Medulla oblongata (tissue), 1 donor: Measurements from ENCODE around the gene TNRC6A.
A peak's percentile ranks its signal among the peaks of the same experiment; 100 is the strongest.
"Not testable (repeated sequence)": the region's sequence is repeated elsewhere in the genome, so short reads cannot be mapped to it uniquely, and the experiment has no call there.

ENCODE experiments used
- DNase-seq: peaks from one replicate; pipeline ENCODE4 v3.0.0-alpha.2; 2015; ENCODE audit errors: extremely low spot score

TNRC6A gene

DNA sequence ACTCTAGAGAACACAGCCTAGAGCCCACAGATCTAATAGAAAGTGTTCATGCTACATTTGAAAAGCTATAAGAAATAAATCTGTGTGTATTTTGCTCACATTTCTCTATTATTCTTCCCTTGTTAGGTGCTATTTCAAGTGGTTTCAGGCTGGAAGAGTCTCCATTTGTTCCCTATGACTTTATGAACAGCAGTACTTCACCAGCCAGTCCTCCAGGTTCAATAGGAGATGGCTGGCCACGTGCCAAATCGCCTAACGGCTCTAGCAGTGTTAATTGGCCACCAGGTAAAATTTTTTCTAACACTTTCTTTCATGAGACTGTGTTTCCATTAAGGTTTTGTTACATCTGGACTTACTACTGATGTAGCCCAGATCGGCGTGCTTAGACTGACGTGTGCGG, 85.6 kb downstream of the TNRC6A start:
- DNase-seq: no peak

GRCh38 chr16:24816688-24817087, 87.2 kb downstream of the TNRC6A start:
- no peak for DNase-seq

GRCh38 chr16:24819462-24820040, 90.1 kb downstream of the TNRC6A start:
- no peak for DNase-seq

- DNase-seq: no peak
These were observed 91.1 kb downstream of the TNRC6A start for GRCh38 chr16:24820522-24820921.

GRCh38 chr16:24821129-24821528, 91.7 kb downstream of the TNRC6A start:
- peak; percentile 28 for DNase-seq

- DNase-seq: no peak
These were observed 93.1 kb downstream of the TNRC6A start for GRCh38 chr16:24822542-24822941.

DNA sequence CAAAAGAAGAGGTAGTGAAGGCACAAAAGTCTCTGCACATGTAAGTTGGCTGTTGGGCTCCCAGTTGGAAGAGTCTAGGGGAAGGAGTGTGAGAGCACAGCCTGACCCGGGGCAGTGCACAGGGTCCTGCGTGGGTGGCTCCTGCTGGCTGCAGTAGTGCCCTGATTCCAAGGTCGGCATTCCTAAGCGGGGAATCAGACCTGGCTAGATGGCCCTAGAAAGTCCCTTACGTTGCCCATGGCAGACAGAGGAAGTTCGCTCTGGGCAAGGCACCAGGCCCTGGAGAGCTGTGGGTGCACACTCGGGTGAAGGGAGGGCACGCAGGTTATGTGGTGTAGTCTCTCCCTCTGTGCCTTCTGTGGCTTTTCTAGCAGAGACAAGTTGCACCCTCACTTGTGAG, 93.5 kb downstream of the TNRC6A start:
- no peak for DNase-seq

DNA sequence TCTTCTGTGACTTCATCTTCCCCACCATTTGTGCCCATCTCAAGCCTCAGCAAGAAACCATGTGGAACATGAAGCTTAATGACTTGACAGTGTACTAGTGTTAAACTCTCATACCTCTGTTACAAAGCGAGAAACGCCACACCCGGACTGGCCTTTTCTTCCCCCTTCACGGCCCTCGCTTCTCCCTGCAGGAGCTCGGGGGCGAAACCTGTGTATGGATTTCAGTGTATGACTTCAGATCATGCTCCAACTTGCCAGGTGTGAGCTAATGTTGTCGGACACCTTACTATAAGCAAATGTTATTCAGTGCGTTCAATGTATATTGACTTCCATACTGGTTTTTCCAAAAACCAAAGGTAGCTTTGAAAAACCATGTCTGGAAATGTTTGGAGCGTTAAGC, 96.2 kb downstream of the TNRC6A start:
- DNase-seq: no peak

- DNase-seq: no peak
These were observed 96.7 kb downstream of the TNRC6A start for GRCh38 chr16:24826096-24826690.

DNA sequence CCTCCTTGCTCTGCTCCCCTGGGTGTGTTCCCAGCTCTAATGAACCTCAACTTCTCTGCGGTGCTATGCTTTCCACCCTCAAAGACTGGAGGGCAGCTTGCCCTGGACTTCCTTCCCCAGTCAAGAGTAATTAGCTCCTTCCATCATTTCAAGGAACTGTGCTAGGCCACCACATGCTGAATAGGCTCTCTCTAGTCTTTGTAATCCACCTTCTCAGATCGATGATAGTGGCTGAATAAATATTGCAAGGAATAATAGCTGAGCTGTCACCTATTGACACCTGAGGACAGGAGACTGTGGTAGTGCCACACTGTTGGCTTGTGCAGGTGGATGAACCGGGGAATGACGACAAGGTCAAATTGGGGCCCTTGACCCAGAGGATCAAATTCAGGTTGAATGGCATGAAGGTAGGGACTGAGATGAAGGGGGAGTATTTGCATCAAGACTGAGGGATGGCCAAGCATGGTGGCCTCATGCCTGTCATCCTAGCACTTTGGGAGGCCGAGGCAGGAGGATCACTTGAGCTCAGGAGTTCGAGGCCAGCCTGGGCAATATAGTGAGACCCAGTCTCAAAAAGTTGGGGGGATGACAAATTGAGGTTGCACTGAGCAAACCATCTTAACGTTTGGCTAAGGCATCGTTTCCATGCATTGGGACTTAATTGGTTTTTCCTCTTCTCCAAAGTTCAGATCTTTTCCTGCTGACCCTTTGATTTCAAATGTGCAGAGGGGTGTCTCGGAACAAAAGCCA, 97.5 kb downstream of the TNRC6A start:
- DNase-seq: no peak

DNA sequence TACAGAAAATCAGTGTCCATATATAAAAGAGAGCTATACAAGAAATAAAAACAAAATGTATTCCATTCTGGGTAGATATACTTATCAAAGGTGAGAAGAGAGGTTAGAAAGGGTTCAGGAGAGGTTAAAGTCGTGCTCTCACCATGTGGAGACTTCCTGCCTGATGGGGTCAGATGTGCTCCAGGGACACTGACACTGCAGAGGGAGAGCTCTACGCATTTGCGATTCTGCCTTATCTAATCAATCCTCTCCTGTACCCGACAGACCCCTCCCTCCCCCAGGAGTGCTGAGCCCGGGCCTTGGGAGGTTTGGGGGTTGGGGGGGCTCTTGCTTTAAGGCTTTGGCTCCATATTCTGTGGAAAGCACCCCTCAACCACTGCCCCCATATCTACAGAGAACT, 99.7 kb downstream of the TNRC6A start:
- no peak for DNase-seq

- DNase-seq: no peak
These were observed 103.9 kb downstream of the TNRC6A start for GRCh38 chr16:24833352-24833751.

DNA sequence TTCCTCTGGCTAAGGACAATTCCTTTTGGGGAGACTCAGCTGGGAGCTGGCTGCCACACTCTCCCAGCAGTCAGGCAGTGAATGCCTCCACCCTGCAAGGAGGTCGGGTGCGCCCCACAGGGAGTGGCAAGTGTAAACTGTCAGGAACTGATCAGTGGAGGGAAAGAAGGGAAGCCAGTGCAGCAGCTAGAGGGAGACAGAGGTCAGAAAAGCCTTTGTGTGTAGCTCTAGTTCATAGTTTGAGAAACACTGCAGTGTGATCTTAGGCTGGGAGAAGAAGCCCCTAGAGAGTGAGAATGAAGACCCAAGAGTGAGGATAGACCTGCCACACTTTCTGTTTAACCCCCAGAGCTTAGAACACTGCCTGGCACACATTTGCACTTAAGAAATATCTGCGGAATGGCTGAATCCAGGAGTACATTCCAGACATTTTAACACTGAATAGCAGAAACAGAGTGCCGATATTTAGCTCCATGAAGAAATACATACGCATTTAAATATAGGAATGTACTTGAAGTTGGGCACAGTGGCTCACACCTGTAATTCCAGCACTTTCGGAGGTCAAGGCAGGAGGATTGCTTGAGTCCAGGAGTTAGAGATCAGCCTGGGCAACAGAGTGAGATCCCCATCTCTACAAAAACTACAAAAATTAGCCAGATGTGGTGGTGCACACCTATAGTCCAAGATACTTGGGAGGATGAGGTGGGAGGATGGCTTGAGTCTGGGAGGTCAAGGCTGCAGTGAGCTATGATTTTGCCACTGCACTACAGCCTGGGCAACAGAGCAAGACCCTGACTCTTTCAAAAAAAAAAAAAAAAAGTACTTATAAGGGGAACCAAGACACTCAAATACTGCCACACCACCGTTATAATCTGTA, 105.2 kb downstream of the TNRC6A start:
- peak; percentile 76 for DNase-seq

GRCh38 chr16:24836836-24837235, 107.4 kb downstream of the TNRC6A start:
- no peak for DNase-seq

DNA sequence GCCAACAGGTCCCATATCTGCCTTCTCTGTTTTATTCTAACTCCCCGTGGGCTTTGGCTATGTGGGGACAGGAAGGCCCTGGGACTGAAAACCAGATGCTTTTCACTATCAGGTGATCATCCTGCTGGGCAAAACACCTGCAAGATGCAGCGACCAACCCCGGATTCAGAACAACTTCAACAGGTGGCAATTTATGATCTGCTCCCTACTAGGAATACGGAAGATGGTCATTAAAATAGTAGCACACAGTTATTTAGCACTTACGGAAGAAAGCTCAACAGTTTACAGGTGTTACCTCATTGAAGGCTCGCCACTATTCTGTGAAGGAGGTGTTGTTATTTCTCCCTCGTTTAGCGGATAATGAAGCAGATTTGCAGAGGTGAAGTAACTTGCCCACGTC, 108.5 kb downstream of the TNRC6A start:
- no peak for DNase-seq

DNA sequence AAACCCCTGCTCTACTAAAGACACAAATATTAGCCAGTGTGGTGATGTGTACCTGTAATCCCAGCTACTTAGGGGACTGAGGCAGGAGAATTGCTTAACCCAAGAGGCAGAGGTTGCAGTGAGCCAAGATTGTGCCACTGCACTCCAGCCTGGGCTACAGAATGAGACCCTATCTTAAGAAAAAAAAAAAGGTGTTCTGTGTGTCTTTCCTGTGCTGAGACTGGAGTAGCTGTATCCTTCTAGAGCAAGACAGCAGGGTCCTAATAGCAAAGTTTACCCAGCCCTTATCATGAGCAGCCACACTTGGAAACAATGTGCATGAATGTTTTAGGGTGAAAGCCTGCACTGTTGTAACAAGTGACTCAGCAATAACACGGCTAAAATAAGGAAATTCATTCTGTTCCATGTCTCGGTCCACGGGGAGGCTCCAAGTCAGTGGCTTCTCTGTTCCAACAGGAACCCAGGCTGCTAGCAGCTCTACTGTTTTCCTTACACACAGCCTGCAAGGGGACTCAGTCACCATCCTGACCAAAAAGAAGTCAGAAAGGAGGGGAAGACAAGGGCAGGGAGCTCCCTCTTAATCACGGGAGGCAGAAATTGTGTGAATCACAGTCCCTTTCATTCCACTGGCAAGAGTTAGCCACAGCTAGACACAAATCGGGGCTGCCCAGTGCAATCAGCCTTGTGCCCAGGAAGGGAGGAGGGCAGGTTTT, 109.3 kb downstream of the TNRC6A start:
- DNase-seq: peak; percentile 90

DNA sequence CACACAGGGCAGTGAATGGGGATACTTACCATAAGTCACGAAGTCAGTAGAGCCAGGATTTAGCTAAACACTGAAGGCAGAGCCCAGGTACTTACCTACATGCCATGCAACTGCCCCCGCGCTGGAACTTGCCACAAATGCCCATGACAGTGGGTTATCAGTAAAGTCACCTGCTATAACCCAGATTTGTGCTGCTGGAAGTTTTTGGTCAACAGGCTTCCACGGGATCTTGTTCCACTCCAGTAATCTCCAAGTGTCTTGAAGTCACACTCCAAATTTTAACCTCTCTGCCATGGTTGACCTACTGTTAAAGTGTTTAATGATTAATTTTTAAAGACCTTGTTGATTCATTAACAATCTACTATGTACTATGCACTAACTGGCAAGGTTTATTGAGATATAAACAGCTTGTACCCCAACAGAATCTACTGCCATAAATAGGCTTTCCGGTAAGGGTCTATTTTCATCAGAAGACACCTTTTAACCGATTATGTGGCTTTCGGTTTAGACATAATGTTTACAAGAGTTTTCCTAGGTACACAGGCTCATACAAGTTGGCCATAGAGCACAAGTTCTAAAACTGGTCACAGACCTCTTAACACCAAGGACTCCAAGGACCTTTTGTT, 110.0 kb downstream of the TNRC6A start:
- DNase-seq: no peak

GRCh38 chr16:24841291-24841690, 111.8 kb downstream of the TNRC6A start:
- no peak for DNase-seq

DNA sequence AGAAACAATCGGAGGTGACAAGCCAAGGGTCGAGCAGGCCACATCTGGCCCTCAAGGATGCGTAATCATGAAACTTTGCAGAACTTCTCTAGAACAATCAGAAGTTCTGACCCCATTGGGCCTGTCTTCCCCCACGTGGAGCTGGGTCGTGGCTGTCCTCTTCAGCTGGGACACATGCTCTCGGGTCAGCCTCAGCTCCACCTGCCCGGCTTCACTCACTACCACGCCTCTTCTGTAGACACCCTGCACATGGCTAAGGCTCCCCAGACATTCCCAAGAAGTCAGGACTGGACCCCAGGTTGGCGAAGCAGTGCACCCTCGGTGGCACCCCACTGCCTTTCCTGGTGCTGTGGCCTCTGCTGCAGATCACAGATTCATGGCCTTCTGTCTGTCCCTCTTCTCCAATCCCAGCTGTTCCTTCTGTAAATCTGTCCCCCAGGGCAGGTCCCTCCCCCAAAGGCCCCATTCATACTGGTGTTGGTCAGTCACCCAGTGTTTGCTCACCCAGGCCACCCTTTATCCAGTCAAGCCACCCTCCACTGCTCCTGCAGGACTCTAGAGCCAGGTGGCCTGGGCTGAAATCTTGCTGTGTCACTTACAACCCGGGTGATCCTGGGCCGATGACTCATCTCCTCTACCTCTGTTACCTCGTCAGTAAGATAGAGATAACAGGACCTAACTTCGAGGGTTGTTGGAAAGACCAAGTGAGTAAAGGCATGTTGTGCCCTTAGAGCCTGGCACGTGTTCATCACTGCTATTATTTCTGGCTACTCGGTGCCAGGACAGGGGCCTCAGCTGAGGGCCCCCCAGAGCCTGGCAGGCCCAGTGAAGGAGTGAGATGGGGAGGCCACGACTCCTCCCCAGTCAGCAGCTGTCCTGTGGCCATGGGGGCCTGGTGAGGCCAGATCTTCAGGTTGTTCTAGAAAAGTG, 114.9 kb downstream of the TNRC6A start:
- no peak for DNase-seq

DNA sequence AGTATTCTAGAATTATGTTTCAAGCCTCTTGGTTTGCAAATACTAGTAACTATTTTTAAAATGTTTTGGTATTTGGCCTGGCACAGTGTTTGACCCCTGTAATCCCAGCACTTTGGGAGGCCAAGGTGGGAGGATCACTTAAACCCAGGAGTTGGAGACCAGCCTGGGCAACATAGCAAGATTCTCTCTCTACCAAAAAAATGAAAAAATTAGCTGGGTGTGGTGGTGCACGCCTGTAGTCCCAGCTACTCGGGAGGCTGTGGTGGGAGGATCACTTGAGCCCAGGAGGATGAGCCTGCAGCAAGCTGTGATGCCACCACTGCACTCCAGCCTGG, 115.5 kb downstream of the TNRC6A start:
- DNase-seq: not testable (repeated sequence)
